ENCODE results near the gene SORL1.

- TF ChIP-seq CTCF (conservative IDR thresholded peaks at IDR 0.05; ENCODE audit: low read length): no peak
- no peak for TF ChIP-seq EZH2phosphoT487 (IDR thresholded peaks at IDR 0.05; ENCODE audit: borderline replicate concordance)
These were observed 154.2 kb downstream of the SORL1 start for GRCh38 chr11:121606354-121606753.

All from Loucy (cell line).